B cell (primary cell): ENCODE measurements around the gene DPEP2. TPM values are rescaled to one million over a fixed set of nuclear protein-coding genes. Genes with fewer than 3 reads are reported as not detected.

ENCODE experiments used
- ATAC-seq: fragments of 200-7000 bp; cut with Tn5 transposase; one replicate; pipeline ENCODE4 v1.10.0; 2021; ENCODE audit warnings: low read depth, mild to moderate bottlenecking, moderate number of reproducible peaks, moderate library complexity
- CTCF ChIA-PET: fragments of 350-600 bp; sonication (Branson Sonifier 250); formaldehyde crosslinking; loops from one replicate; lab custom pipeline; 2021; ENCODE audit warnings: antibody characterized with exemption, inconsistent platforms; lab: Charles Lee
- POLR2A ChIA-PET: fragments of 350-600 bp; sonication (Branson Sonifier 250); formaldehyde crosslinking; loops from one replicate; lab custom pipeline; 2021; ENCODE audit warnings: antibody characterized with exemption; lab: Charles Lee
- DNase-seq: peaks from one replicate; pipeline ENCODE4 v3.0.0; 2013
- H2AFZ ChIP-seq: 2 replicates; pipeline ENCODE4 v1.6.1; 2012; ENCODE audit warnings: mild to moderate bottlenecking, low read depth, low read length; ENCODE audit not compliant: insufficient read depth, poor library complexity, severe bottlenecking
- H3K27ac ChIP-seq, 2 donors: 1 replicate in 1 of 2; 2 replicates in 1 of 2; pipeline ENCODE4 v1.5.1; 2012 to 2013; ENCODE audit warnings: low read length in 2 of 2, mild to moderate bottlenecking in 2 of 2, moderate library complexity in 1 of 2
- H3K27me3 ChIP-seq, 4 experiments: fragments of 200-600 bp in 1 of 4; sonication (generic) in 1 of 4; replicated peaks in 1 of 4; 1 replicate in 2 of 4; 2 replicates in 2 of 4; pipeline versions ENCODE4 v1.6.1 to v1.7.0; 2013 to 2016; ENCODE audit warnings: low read length in 3 of 4, mild to moderate bottlenecking in 2 of 4, mixed read lengths in 1 of 4, moderate library complexity in 1 of 4; ENCODE audit not compliant: insufficient read depth in 4 of 4, control insufficient read depth in 3 of 4; ENCODE audit errors: control extremely low read depth in 1 of 4
- H3K36me3 ChIP-seq, 2 experiments: replicated peaks in 1 of 2; 1 replicate in 1 of 2; 2 replicates in 1 of 2; pipeline versions ENCODE4 v1.6.1 to v1.7.1; 2013; ENCODE audit warnings: low read length in 1 of 2; ENCODE audit not compliant: insufficient read depth in 2 of 2, control insufficient read depth in 1 of 2; ENCODE audit errors: control extremely low read depth in 1 of 2, extremely low read depth in 1 of 2
- H3K4me1 ChIP-seq, 2 donors: fragments of 200-600 bp in 1 of 2; sonication (generic) in 1 of 2; 1 replicate in 1 of 2; 2 replicates in 1 of 2; pipeline versions ENCODE4 v1.5.1 to v1.6.1; 2013 to 2017; ENCODE audit warnings: low read length in 2 of 2; ENCODE audit not compliant: control insufficient read depth in 2 of 2, insufficient read depth in 2 of 2
- H3K4me2 ChIP-seq: replicated peaks from 2 replicates; pipeline ENCODE3; 2012; ENCODE audit warnings: mild to moderate bottlenecking, low read depth, low read length; ENCODE audit not compliant: poor library complexity, severe bottlenecking
- H3K4me3 ChIP-seq, 5 experiments: fragments of 200-600 bp in 1 of 5; sonication (generic) in 1 of 5; 1 replicate in 3 of 5; 2 replicates in 2 of 5; pipeline versions ENCODE4 v1.5.1 to v1.7.0; 2011 to 2016; ENCODE audit warnings: low read length in 4 of 5, mild to moderate bottlenecking in 4 of 5, low read depth in 2 of 5, control low read depth in 1 of 5, moderate library complexity in 1 of 5; ENCODE audit not compliant: insufficient read depth in 1 of 5; ENCODE audit errors: control extremely low read depth in 1 of 5, extremely low read depth in 1 of 5
- H3K79me2 ChIP-seq: fragments of 200-600 bp; sonication (generic); one replicate; pipeline ENCODE4 v1.6.0; 2016; ENCODE audit warnings: low read length; ENCODE audit not compliant: control insufficient read depth, insufficient read depth
- H3K9ac ChIP-seq: fragments of 200-600 bp; sonication (generic); 2 replicates; pipeline ENCODE4 v1.6.1; 2017; ENCODE audit warnings: mild to moderate bottlenecking, low read length, moderate library complexity
- H3K9me3 ChIP-seq, 3 donors: one replicate each; pipeline versions ENCODE4 v1.6.1 to v1.7.1; 2013; ENCODE audit warnings: low read length in 2 of 3; ENCODE audit not compliant: control insufficient read depth in 2 of 3, insufficient read depth in 1 of 3; ENCODE audit errors: control extremely low read depth in 1 of 3
- H4K20me1 ChIP-seq: 2 replicates; pipeline ENCODE4 v1.6.0; 2012; ENCODE audit warnings: mild to moderate bottlenecking, low read length; ENCODE audit not compliant: insufficient read depth, control insufficient read depth, poor library complexity, severe bottlenecking
- H3K27ac Mint-ChIP-seq: one replicate; pipeline ENCODE4 v1.8.0; 2021; ENCODE audit warnings: mixed read lengths
- H3K27me3 Mint-ChIP-seq: one replicate; pipeline ENCODE4 v1.8.0; 2021; ENCODE audit warnings: mixed read lengths
- H3K4me1 Mint-ChIP-seq: one replicate; pipeline ENCODE4 v1.8.0; 2021; ENCODE audit warnings: mixed read lengths
- H3K4me3 Mint-ChIP-seq: one replicate; pipeline ENCODE4 v1.8.0; 2021; ENCODE audit warnings: mixed read lengths
- H3K9me3 Mint-ChIP-seq: one replicate; pipeline ENCODE4 v1.8.0; 2022; ENCODE audit warnings: mixed read lengths; ENCODE audit not compliant: insufficient read depth
- EZH2 ChIP-seq: IDR thresholded peaks from 2 replicates; pipeline ENCODE4 v1.6.1; 2012; ENCODE audit warnings: borderline replicate concordance, low read depth, mild to moderate bottlenecking, moderate library complexity, low read length; ENCODE audit not compliant: insufficient read depth, poor library complexity, severe bottlenecking
- WGBS: methylation state at CpG from one replicate; pipeline ENCODE4 v1.1.5; 2013; ENCODE audit warnings: missing lambda C conversion rate; ENCODE audit not compliant: insufficient coverage; 5-methylcytosine and 5-hydroxymethylcytosine counted together
- intact Hi-C: fragments of 100-400 bp; cut with micrococcal nuclease; formaldehyde crosslinking; loops from one replicate; pipeline ENCODE4 v1.10.0; 2022
- polyA plus RNA-seq: library from polyadenylated mRNA; depleted of rRNA; stranded (reverse); fragments of >200 nt; gene quantifications from 2 replicates; pipeline ENCODE4 v1.2.3, GENCODE V29; 2012
- total RNA-seq, 2 donors: library from RNA; stranded (reverse); fragments of 120-200 nt in 1 of 2; gene quantifications; 1 replicate in 1 of 2; 2 replicates in 1 of 2; pipeline versions ENCODE4 v1.2.3 to v1.2.4, GENCODE V29; 2013 to 2022
- TF ChIP-seq, protein P1 (sequence below): fragments of 200-600 bp; IDR thresholded peaks from one replicate; pipeline ENCODE4 v1.8.0; 2022; ENCODE audit warnings: antibody characterized with exemption, mild to moderate bottlenecking

Gene DPEP2
- total and polyA plus RNA-seq, 2 donors (not counting 1 experiment from before 2014, with no cell fraction given): 123 to 150 TPM

DNA sequence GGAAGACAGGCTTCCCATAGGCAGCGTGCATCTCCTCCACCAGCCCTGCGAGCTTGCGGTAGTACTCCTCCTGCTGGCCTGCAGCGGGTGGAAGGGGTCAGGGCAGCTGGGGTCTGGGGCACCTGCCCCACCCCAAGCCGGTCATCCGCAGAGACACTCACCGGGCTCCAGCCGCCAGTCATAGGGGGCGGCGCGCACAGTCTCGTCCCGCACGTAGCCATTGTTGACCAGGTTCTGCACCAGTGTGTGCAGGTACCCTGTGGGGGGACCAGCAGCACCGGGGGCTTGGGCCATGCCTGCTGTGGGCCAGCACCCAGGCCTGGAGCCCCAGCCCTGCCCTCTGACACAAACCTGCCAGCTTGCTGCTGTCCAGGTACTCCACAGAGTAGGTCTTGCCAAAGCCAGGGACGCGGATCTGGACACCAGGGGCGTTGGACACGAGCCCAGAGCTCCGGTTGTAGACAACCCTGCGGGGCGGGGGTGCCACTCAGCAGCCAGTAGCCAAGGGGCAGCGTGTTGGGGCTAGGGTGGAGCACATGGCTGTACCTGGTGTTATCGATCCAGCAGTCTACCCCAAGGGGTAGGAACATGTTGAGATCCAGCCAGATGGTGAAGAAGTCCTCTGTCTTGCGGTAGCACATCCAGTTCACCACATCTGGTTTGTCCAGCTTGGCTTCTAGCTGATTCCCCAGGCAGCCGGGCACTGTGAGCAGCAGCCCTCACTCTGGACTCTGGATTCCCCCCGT is 56.6 kb downstream of the DPEP2 start:
- Histone ChIP-seq H3K9ac (no peak overlapping the region), H3K27me3 (no peaks in the 10 kb centered on the region), H3K9me3 (no peaks in the 10 kb centered on the region), H3K36me3 (peaks cover 0 to 9% of the 10 kb centered on the region in 2 experiments), H3K79me2 (peaks cover 56% of the 10 kb centered on the region), H2AFZ (no peak overlapping the region), H3K4me3 (no peak overlapping the region), H3K4me1 (peaks cover 10 to 28% of the 10 kb centered on the region in 2 donors), H3K27ac (no peak overlapping the region), H4K20me1 (peaks cover 11% of the 10 kb centered on the region), H3K4me2 (no peak overlapping the region)
- H3K4me1 Mint-ChIP-seq: peaks cover 14% of the 10 kb centered on the region
- no peaks in the 10 kb centered on the region for H3K9me3 Mint-ChIP-seq
- DNase-seq (no peak), ATAC-seq (no peak)
- whole genome bisulfite sequencing: 97% methylated on average over 27 of the region's 27 CpGs
- CTCF ChIA-PET: interaction anchor here (0.7 to 2.9 kb wide), 8 partner anchors 7 to 126 kb away, joined by 3 to 12 read pairs (median 4); partner anchors contain the start of gene NRN1L
- intact Hi-C loops: no loop called here
- TF ChIP-seq, protein P1, sequence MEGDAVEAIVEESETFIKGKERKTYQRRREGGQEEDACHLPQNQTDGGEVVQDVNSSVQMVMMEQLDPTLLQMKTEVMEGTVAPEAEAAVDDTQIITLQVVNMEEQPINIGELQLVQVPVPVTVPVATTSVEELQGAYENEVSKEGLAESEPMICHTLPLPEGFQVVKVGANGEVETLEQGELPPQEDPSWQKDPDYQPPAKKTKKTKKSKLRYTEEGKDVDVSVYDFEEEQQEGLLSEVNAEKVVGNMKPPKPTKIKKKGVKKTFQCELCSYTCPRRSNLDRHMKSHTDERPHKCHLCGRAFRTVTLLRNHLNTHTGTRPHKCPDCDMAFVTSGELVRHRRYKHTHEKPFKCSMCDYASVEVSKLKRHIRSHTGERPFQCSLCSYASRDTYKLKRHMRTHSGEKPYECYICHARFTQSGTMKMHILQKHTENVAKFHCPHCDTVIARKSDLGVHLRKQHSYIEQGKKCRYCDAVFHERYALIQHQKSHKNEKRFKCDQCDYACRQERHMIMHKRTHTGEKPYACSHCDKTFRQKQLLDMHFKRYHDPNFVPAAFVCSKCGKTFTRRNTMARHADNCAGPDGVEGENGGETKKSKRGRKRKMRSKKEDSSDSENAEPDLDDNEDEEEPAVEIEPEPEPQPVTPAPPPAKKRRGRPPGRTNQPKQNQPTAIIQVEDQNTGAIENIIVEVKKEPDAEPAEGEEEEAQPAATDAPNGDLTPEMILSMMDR: no peak
- TF ChIP-seq EZH2: no peak
- H3K4me3 Mint-ChIP-seq: no peak overlapping the region
- no peaks in the 10 kb centered on the region for H3K27me3 Mint-ChIP-seq
- POLR2A ChIA-PET: interaction anchor here (0.6 kb wide), 2 partner anchors 22 to 825 kb away, joined by 3 read pairs; no protein-coding TSS in a partner anchor
- H3K27ac Mint-ChIP-seq: no peak overlapping the region

DNA sequence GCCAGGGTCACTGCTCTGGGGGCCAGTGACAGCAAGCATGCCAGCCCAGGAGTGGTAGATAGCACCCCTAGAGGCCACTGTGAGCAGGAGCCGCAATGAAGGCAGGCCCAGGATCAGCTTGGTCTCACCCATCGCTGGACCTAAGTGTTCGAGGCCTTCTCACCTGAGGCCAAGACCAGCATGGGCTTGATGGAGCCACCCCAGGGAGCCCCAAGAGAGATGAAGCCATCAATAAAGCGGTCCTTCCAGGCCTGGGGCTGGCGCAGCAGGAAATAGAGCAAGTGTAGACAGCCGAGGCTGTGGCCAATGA is 57.1 kb downstream of the DPEP2 start:
- peak; percentile 67 for ATAC-seq
- 85% methylated on average over 6 of the region's 6 CpGs for WGBS
- H3K9me3 ChIP-seq: no peaks in the 10 kb centered on the region
- peaks cover 15 to 33% of the 10 kb centered on the region in 2 donors for H3K4me1 ChIP-seq
- peaks cover 11% of the 10 kb centered on the region for H4K20me1 ChIP-seq
- no peak overlapping the region for H3K4me3 Mint-ChIP-seq
- ChIA-PET CTCF (interaction anchor here (0.7 to 2.9 kb wide), 10 partner anchors 8 to 126 kb away, joined by 3 to 12 read pairs (median 4); partner anchors contain the start of gene NRN1L), POLR2A (no interaction called here)
- no peak overlapping the region for H2AFZ ChIP-seq
- intact Hi-C loops: no loop called here
- TF ChIP-seq EZH2: no peak
- TF ChIP-seq, protein P1: peak; percentile 71
- peaks cover 17% of the 10 kb centered on the region for H3K4me1 Mint-ChIP-seq
- no peaks in the 10 kb centered on the region for H3K27me3 Mint-ChIP-seq
- H3K4me3 ChIP-seq: no peak overlapping the region
- H3K27ac ChIP-seq: no peak overlapping the region
- DNase-seq: peak; percentile 50
- H3K27ac Mint-ChIP-seq: no peak overlapping the region
- H3K36me3 ChIP-seq: peaks cover 0 to 9% of the 10 kb centered on the region in 2 experiments
- H3K9me3 Mint-ChIP-seq: no peaks in the 10 kb centered on the region
- peaks cover 61% of the 10 kb centered on the region for H3K79me2 ChIP-seq
- H3K9ac ChIP-seq: no peak overlapping the region
- H3K4me2 ChIP-seq: no peak overlapping the region
- no peaks in the 10 kb centered on the region for H3K27me3 ChIP-seq
